Neural cell (in vitro differentiated cells): ENCODE measurements around the gene VAMP8. TPM values are rescaled to one million over a fixed set of nuclear protein-coding genes. Genes with fewer than 3 reads are reported as not detected.

Experiments
- H2AFZ ChIP-seq: fragments of 200-600, 300-800 bp; sonication (generic), shearing (Covaris generic); 2 replicates; pipeline ENCODE4 v1.6.0; 2014; ENCODE audit warnings: low read depth, mild to moderate bottlenecking, antibody characterized with exemption, low read length, moderate library complexity
- H3F3A ChIP-seq: fragments of 200-600 bp; shearing (Covaris generic); 2 replicates; pipeline ENCODE4 v1.6.1; 2016; ENCODE audit warnings: mild to moderate bottlenecking, moderate library complexity, mixed read lengths, antibody characterized with exemption, low read length; ENCODE audit not compliant: insufficient read depth, poor library complexity, severe bottlenecking
- H3K27ac ChIP-seq: fragments of 200-600, 300-800 bp; sonication (generic), shearing (Covaris generic); 2 replicates; pipeline ENCODE4 v1.5.1; 2014; ENCODE audit warnings: mild to moderate bottlenecking, low read length, moderate library complexity
- H3K27me3 ChIP-seq: fragments of 300-800, 200-600 bp; sonication (generic), shearing (Covaris generic); 2 replicates; pipeline ENCODE4 v1.6.0; 2014; ENCODE audit warnings: mild to moderate bottlenecking, low read depth, low read length, moderate library complexity; ENCODE audit not compliant: insufficient read depth
- H3K36me3 ChIP-seq: fragments of 300-800, 200-600 bp; sonication (generic), shearing (Covaris generic); 2 replicates; pipeline ENCODE4 v1.5.1; 2014; ENCODE audit warnings: mild to moderate bottlenecking, antibody characterized with exemption, low read length, moderate library complexity; ENCODE audit not compliant: insufficient read depth
- H3K4me2 ChIP-seq: fragments of 300-800, 200-600 bp; sonication (generic), shearing (Covaris generic); 2 replicates; pipeline ENCODE4 v1.6.0; 2014; ENCODE audit warnings: mild to moderate bottlenecking, low read length
- H3K4me3 ChIP-seq: fragments of 300-800, 200-600 bp; sonication (generic), shearing (Covaris generic); 2 replicates; pipeline ENCODE4 v1.5.1; 2014; ENCODE audit warnings: mild to moderate bottlenecking, low read length, moderate library complexity
- H3K79me2 ChIP-seq: fragments of 200-600 bp; shearing (Covaris generic); replicated peaks from 2 replicates; pipeline ENCODE4 v1.6.0; 2014; ENCODE audit warnings: mild to moderate bottlenecking, low read length, moderate library complexity; ENCODE audit not compliant: insufficient read depth
- H3K9ac ChIP-seq: fragments of 300-800, 200-600 bp; sonication (generic), shearing (Covaris generic); 2 replicates; pipeline ENCODE4 v1.6.1; 2016; ENCODE audit warnings: mild to moderate bottlenecking, low read length, mixed read lengths
- H3K9me2 ChIP-seq: fragments of 200-600 bp; shearing (Covaris generic); 2 replicates; pipeline ENCODE4 v1.6.1; 2016; ENCODE audit warnings: mild to moderate bottlenecking, low read length, mixed read lengths; ENCODE audit not compliant: insufficient read depth
- H3K9me3 ChIP-seq: fragments of 200-600, 300-800 bp; sonication (generic), shearing (Covaris generic); 2 replicates; pipeline ENCODE4 v1.6.1; 2016; ENCODE audit warnings: mild to moderate bottlenecking, mixed run types, low read length, moderate library complexity, mixed read lengths
- H4K20me1 ChIP-seq: fragments of 200-600 bp; shearing (Covaris generic); 2 replicates; pipeline ENCODE4 v1.6.1; 2016; ENCODE audit warnings: mild to moderate bottlenecking, mixed run types; ENCODE audit not compliant: insufficient read depth
- EP300 ChIP-seq: fragments of 450-650 bp; conservative IDR thresholded peaks from 2 replicates; pipeline ENCODE4 v1.6.1; 2014; ENCODE audit warnings: antibody characterized with exemption, mild to moderate bottlenecking, moderate library complexity; ENCODE audit not compliant: poor library complexity, severe bottlenecking
- EZH2 ChIP-seq: fragments of 200-600, 300-800 bp; shearing (Covaris generic), sonication (generic); IDR thresholded peaks from 2 replicates; pipeline ENCODE4 v1.6.1; 2014; ENCODE audit warnings: antibody characterized with exemption, low read length, borderline replicate concordance, mild to moderate bottlenecking; ENCODE audit not compliant: insufficient read depth, poor library complexity, severe bottlenecking
- MXI1 ChIP-seq: fragments of 450-650 bp; conservative IDR thresholded peaks from 2 replicates; pipeline ENCODE4 v1.6.1; 2014; ENCODE audit warnings: antibody characterized with exemption, mild to moderate bottlenecking; ENCODE audit not compliant: poor library complexity, severe bottlenecking
- POLR2AphosphoS5 ChIP-seq: IDR thresholded peaks from 2 replicates; pipeline ENCODE4 v1.6.1; 2012
- RAD21 ChIP-seq: fragments of 450-650 bp; conservative IDR thresholded peaks from 2 replicates; pipeline ENCODE4 v1.6.1; 2014; ENCODE audit warnings: antibody characterized with exemption, mild to moderate bottlenecking, moderate library complexity
- SMC3 ChIP-seq: fragments of 450-650 bp; conservative IDR thresholded peaks from 2 replicates; pipeline ENCODE4 v1.6.1; 2014; ENCODE audit warnings: antibody characterized with exemption, mild to moderate bottlenecking, moderate library complexity; ENCODE audit not compliant: poor library complexity
- TAF1 ChIP-seq: IDR thresholded peaks from 2 replicates; pipeline ENCODE4 v1.6.1; 2012; ENCODE audit warnings: low read depth
- polyA plus RNA-seq: library from polyadenylated mRNA; depleted of rRNA; stranded (reverse); fragments of >200 nt; gene quantifications from 2 replicates; pipeline ENCODE4 v1.2.3, GENCODE V29; 2014
- TF ChIP-seq, protein P1 (sequence below): fragments of 450-650 bp; IDR thresholded peaks from 2 replicates; pipeline ENCODE4 v1.5.1; 2014; ENCODE audit warnings: antibody characterized with exemption, mild to moderate bottlenecking, moderate library complexity; ENCODE audit not compliant: poor library complexity, severe bottlenecking
- TF ChIP-seq, protein P2 (sequence below): IDR thresholded peaks from 2 replicates; pipeline ENCODE4 v1.6.1; 2012; ENCODE audit warnings: borderline replicate concordance

The VAMP8 gene
- polyA plus RNA-seq, 1 donor from 2014 or later = not detected

DNA sequence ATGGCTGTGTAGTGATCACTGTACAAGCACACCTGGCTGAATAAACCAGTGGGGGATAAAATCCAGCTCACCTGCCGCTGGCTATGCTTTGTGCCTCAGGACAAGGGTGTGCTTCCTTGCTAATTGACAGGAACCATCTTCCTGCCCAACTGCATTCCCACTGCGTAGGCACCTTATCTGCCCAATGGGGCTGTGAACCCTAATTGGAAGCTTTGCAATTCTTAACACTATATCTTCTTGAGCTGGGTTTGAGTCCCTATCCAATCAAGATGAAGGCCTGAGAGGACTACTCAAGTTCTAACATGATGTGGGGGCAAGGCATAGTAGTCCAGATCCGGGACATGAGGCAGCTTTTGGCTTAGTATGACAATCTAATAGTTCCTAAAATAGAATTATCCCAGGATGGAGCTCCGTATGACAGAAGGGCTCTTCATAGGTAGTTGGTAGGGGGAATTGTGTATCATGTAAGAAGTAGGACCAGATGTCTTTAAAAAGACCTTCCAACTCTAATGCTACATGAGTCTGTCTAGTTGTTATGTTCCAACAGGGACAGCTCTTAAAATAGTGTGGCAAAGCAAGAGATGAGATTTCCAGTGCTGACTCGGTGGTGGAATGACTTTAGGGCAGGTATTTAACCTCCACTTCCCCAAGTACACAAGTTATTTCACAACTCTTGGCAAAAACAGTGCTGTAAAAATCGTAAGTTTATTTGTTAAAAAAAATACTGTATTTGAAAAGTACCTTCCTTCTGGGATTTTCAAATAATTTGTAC, 27.4 kb downstream of the VAMP8 start:
- Histone ChIP-seq H3K27me3 (no peaks in the 10 kb centered on the region), H3K9ac (no peak overlapping the region), H3K4me2 (no peak overlapping the region), H4K20me1 (no peaks in the 10 kb centered on the region), H3K36me3 (peaks cover 7% of the 10 kb centered on the region), H3K79me2 (no peaks in the 10 kb centered on the region), H3F3A (no peaks in the 10 kb centered on the region), H3K4me3 (no peak overlapping the region), H3K27ac (no peak overlapping the region), H3K9me2 (no peaks in the 10 kb centered on the region), H3K9me3 (no peaks in the 10 kb centered on the region), H2AFZ (no peak overlapping the region)
- TF ChIP-seq SMC3 (no peak), TAF1 (no peak), EZH2 (no peak)
- TF ChIP-seq, protein P1, sequence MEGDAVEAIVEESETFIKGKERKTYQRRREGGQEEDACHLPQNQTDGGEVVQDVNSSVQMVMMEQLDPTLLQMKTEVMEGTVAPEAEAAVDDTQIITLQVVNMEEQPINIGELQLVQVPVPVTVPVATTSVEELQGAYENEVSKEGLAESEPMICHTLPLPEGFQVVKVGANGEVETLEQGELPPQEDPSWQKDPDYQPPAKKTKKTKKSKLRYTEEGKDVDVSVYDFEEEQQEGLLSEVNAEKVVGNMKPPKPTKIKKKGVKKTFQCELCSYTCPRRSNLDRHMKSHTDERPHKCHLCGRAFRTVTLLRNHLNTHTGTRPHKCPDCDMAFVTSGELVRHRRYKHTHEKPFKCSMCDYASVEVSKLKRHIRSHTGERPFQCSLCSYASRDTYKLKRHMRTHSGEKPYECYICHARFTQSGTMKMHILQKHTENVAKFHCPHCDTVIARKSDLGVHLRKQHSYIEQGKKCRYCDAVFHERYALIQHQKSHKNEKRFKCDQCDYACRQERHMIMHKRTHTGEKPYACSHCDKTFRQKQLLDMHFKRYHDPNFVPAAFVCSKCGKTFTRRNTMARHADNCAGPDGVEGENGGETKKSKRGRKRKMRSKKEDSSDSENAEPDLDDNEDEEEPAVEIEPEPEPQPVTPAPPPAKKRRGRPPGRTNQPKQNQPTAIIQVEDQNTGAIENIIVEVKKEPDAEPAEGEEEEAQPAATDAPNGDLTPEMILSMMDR = no peak
- TF ChIP-seq, protein P2, sequence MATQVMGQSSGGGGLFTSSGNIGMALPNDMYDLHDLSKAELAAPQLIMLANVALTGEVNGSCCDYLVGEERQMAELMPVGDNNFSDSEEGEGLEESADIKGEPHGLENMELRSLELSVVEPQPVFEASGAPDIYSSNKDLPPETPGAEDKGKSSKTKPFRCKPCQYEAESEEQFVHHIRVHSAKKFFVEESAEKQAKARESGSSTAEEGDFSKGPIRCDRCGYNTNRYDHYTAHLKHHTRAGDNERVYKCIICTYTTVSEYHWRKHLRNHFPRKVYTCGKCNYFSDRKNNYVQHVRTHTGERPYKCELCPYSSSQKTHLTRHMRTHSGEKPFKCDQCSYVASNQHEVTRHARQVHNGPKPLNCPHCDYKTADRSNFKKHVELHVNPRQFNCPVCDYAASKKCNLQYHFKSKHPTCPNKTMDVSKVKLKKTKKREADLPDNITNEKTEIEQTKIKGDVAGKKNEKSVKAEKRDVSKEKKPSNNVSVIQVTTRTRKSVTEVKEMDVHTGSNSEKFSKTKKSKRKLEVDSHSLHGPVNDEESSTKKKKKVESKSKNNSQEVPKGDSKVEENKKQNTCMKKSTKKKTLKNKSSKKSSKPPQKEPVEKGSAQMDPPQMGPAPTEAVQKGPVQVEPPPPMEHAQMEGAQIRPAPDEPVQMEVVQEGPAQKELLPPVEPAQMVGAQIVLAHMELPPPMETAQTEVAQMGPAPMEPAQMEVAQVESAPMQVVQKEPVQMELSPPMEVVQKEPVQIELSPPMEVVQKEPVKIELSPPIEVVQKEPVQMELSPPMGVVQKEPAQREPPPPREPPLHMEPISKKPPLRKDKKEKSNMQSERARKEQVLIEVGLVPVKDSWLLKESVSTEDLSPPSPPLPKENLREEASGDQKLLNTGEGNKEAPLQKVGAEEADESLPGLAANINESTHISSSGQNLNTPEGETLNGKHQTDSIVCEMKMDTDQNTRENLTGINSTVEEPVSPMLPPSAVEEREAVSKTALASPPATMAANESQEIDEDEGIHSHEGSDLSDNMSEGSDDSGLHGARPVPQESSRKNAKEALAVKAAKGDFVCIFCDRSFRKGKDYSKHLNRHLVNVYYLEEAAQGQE = no peak

DNA sequence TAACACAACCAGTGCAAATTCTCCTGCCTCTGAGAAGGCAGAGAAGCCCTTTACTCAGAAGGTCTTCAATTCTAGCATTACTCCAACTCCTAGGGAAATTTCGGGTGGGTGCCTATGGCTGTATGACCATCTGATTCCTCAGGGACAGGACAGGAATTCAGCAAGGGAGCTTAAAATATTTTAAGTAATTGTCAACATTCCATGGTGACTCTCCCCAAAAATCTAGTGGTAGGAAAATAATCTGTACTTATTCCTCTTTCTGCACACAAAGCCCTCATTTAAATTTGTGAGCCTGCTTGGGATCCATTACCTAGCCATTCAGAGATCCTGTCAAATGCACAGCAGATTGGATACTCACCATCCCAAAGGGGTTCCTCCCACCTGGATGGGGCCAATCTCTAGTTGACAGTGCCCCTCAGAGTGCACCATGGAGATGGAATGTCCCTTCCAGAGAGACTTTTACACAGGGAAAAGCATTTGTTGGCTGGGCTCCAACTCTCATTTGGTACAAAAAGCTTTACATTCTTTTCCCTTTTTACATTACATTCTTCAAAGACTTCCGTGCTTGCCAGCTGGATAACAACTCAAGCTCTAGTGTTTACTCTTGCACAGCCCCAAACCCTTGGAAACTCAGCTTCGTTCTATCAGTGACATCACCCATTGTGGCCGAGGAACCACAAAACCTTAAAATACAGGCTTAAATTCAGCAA, 28.2 kb downstream of the VAMP8 start:
- Histone ChIP-seq H2AFZ (no peak overlapping the region), H4K20me1 (no peaks in the 10 kb centered on the region), H3F3A (no peaks in the 10 kb centered on the region), H3K9ac (no peak overlapping the region), H3K4me2 (no peak overlapping the region), H3K27me3 (no peaks in the 10 kb centered on the region), H3K4me3 (no peak overlapping the region), H3K27ac (no peak overlapping the region), H3K79me2 (no peaks in the 10 kb centered on the region), H3K9me3 (no peaks in the 10 kb centered on the region), H3K9me2 (no peaks in the 10 kb centered on the region), H3K36me3 (peaks cover 7% of the 10 kb centered on the region)
- no peak for TF ChIP-seq EZH2
- TF ChIP-seq RAD21 = no peak
- TF ChIP-seq MXI1 = no peak
- TF ChIP-seq, protein P2 = no peak
- no peak for TF ChIP-seq EP300
- no peak for TF ChIP-seq SMC3
- TF ChIP-seq TAF1 = no peak
- no peak for TF ChIP-seq POLR2AphosphoS5
- TF ChIP-seq, protein P1 = no peak
